GM21515 (cell line): Measurements from ENCODE around the gene FKBP15.
"Not testable (repeated sequence)": the region's sequence is repeated elsewhere in the genome, so short reads cannot be mapped to it uniquely, and the experiment has no call there.

Source experiments
- ATAC-seq: cut with Tn5 transposase; IDR thresholded peaks from one replicate; pipeline ENCODE4 v1.9.1; 2021; ENCODE audit not compliant: unreplicated experiment

Gene FKBP15

DNA sequence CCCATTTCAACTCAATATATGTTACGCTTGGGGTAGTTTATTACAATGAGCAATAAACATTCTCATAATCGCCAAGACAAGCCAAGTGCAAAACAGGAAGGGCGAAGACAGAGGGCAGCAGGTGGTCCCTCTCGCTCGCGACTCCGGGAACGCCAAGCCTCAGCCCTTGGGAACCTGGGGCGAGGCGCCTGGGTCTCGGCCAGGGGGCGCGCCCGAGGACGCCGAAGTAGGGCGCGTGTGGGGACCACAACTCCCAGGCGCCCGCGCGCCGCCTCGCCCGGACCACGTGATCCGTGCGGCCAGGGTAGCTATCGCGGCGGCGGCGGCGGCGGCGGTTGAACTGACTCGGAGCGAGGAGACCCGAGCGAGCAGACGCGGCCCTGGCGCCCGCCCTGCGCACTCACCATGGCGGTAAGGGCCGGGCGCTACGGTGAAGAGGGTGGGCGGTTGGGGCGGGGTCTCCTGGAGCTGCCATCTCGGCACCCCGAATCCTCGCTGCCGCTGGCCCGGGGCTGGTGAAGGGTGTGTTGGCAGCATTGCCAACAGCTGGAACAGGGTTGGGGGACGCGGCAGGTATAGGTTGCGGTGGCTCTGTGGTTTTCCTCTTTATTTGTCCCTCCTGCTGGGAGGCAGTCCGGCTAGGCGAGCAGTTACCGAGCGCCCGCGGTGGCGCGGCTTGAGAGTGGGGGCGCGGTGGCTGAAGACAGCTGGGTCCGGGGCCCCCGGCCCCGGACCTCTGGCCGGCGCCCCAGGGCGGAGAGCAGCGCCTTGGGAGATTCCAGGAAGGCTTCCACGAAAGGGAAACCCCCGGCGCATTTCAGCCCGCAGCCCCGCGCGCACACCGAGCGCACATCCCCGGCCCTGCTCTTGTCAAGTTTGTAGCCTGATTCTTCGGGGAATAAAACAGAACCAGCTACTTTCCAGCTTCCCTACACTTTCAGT, 70.1 kb downstream of the FKBP15 start, which contains the start of gene SLC31A2:
Gene SLC31A2 (plus strand): TSS at position 338 of the 942 bp plus-strand sequence. CDS start 68 bp downstream, at position 406.
- peak; percentile 96 for ATAC-seq

DNA sequence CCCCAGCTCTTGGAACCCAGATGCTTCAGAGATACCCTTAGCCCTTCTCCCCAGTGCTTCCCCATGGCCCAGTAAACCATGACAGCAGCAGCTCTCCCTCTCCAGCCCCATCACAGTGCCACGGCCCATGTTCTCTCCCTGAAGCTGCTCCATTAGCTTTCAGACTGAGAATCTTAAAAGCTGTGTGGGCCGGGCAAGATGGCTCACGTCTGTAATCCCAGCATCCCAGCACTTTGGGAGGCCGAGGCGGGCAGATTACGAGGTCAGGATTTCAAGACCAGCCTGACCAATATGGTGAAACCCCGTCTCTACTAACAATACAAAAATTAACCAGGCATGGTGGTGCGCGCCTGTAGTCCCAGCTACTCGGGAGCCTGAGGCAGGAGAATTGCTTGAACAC, 71.5 kb downstream of the FKBP15 start:
- ATAC-seq: not testable (repeated sequence)

DNA sequence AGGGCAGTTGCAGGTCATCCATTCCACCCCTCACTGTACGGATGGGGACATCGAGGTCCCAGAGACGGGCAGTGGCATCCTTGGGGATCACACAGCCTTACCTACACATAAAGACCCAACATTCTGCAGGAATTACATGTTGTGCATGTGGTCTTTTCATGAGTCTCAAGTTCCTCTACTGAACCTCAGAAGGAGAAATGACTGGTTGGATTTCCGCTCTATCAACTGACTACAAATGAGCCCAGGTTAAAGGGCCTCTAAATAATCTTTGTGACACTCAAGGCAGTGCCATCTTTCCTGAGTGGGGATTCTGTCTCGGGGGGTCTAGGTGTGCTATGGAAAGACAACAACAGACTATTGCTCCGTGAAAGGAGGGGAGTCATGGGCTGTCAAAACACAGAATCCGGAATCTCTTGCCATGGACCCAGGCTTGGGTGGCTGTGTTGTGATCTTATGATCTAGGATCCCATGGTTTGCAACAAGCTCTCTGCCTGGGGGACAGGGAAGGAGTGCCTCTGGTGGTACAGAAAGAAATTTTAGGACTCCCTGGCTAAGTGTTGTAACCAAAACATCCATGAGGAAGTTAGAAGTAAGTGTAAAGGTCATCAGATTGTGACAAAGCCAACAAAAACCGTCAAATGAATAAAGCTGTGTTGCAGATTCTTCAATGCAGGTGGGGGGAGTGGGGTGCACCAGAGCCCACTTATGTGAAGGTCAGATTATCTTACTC, 72.1 kb downstream of the FKBP15 start:
- no peak for ATAC-seq

DNA sequence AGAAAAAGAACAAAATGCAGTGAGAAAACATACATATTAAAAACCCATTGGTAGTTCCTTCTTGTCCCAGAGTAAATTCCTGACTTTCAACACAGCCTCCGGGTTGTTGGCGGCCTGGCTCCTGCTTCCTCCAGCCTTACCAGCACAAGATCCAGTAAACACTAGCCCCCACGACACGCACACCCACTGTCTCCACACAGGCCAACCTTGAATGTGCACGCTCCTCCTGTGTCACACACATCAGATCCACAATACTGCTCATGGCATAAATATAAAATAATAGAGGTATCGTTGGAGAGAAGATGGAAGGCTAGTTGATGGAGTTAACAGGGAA, 72.7 kb downstream of the FKBP15 start:
- ATAC-seq: no peak

DNA sequence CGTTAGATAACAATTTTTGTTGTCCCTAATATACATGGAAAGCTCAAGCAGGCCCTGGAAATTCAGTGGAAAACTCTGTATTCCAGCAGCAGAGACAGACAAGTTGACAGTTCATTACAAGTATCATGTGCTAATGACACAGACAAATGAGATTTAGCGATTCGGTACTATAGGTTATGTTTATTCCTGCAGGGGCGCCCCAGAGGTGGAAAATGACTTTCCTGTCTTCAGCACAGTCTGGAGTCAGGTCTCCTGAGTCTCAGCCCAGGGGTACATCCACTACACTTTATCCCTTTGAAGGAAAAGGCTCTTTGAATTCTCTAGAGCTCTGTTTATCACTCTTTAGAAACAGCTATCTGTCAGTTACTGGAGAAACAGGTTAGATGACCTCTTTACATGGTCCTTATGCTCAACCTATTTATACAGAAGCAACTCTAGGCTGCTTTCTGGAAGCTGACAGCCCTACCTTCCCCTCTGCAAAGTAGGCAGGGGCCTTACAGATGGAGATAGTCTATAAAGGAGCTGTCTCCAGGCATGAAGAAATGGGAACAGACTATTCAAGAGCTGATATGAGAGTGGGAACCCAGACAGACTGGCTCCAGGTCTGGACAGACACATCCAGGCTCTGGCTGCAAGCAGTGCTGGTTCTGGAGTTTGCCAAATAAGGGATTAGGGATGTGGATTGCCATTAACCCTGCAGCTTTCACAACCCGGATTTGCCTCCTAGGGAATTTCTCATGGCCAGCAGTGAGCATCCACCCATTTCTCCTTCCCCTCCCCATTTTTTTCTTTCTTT, 77.4 kb downstream of the FKBP15 start:
- no peak for ATAC-seq

DNA sequence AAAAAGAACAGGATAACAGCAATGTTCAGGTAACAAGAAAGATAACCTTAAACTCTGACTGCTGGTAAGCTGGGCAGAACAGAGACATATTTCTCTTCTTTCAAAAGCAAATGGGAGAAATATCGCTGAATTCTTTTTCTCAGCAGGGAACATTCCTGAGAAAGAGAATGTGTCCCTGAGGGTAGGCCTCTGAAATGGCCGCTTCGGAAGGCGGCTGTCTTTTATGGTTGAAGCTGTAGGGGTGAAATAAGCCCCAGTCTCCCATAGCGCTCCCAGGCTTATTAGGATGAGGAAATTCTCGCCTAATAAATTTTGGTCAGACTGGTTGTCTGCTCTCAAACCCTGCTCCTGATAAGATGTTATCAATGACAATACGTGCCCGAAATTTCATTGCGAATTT, 80.2 kb downstream of the FKBP15 start:
- not testable (repeated sequence) for ATAC-seq

DNA sequence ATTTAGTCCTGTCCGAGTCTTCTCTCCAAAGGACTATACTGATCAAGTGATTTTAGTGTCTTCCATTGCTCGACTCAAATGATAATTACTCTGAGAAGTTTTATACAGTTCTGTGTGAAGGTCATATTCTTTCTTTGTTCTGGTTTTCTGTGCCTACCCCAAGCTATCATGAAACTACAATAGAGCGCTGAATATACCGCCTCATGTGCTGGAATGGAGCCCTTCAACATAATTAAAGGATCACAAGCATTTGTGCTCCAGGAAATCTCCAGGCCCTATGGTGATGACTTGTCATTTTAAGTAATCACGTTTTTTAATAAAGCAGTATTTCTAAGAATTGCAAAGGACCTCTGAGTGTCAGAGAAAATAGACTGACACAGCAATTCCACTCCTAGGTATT, 81.1 kb downstream of the FKBP15 start:
- ATAC-seq: no peak

DNA sequence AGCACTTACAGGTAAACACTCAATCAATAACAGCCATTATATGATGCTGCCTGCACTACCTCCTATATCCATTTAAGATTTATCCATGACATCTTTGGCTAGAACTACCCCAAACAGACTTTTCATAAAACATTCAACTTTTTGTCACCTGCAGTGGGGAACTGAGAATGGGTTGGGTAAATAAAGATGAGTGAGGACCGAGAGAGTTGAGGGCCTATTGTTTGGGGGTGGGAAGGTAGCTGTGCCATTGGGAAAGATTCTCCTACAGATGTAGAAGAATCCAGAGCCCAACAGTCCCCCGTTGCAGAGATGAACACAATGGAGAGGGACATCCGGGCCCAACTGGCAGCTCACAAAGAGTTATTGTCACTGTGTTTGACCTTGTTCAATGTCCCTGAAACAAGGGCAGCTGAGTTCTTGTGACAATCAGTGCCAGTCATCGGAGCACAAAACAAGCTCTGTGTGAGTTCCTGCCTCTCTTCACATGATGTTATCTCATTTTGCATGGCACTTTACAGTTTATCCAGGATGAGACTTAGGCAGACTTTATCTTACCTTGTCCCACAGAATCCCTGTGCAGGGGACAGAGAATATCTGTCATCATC, 81.8 kb downstream of the FKBP15 start:
- no peak for ATAC-seq

DNA sequence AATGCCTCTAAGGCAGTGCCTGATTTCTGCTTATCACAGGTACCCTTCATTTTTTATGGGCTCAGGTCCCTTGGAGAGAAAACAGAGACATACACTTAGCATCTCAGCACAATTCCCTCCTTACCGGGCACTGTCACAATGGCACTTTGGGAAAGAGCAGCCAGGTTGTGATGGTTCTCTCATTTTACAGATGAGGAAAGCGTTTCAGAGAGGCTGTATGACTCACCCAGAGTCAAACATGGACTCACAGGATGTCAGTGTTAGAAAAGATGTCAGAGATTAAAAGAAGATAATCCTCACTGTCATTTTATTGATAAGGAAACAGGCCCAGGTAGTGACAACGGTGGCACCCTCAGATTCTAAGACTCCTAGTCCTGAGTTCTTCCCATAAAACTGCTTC, 82.3 kb downstream of the FKBP15 start:
- ATAC-seq: no peak

DNA sequence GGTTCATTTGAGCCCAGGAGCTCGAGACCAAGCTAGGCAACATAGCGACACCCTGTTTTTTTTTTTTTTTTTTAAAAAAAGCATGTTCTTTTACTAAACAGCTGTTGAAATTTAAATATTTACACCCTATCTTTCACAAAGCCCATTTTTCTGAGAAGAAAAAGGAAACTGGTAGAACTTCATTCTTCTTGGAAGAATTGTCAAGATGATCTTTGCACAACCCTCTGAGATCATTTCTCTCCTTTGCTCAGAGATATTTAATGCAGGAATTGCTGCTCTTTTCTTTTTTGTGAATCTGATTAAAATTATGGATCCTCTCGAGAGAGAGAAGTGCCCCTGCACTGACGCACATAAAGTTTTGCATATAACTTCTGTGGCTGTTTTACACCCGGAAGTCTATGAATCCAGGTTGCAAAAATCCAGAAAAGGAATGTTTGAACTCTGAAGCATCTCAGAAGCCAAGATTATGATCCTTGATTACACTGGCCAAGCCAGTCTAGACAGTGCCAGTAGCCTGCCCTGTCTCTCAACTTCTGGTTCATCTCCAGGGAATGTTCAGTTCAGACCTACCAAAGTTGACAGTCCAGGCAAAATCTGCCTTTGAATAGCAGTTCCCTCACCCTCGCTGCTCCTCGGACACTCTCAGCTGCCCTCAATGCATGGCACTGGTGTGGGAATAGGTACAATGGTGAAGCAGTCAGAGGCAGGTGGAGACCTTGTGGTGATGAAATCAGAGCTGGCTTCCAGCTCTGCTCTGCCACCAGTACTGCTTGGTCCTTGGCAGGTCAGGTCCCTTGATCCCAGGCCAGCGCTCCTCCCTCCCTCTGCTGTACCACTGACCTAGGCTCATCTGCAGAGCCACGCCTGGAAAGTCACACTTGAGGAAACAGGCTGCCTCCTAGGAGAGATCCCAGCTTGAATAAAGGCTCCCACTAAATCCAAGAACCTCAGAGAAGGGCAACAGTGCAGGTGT, 83.6 kb downstream of the FKBP15 start:
- ATAC-seq: no peak

DNA sequence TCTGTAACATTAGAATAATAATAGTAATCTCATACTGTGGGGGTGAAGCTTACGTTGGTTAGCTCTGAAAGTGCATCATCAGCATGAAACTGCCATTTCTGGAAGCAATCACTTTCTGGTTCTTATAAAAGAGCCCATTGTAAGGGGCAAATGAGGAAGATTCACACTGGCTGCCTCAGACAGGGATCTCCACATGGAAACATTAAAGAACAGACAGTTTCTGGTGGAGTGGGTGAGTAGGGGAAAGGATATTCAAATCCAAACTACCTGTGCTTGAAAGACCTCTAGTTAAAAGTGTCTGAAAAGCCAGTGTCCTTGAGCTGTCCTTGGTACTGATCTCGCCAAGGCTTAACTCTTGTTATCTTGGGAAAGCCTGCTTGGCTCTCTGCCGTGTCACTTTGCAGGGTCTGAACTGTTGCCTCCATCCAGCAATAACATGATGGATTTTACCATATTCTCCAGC, 89.4 kb downstream of the FKBP15 start:
- ATAC-seq: no peak

DNA sequence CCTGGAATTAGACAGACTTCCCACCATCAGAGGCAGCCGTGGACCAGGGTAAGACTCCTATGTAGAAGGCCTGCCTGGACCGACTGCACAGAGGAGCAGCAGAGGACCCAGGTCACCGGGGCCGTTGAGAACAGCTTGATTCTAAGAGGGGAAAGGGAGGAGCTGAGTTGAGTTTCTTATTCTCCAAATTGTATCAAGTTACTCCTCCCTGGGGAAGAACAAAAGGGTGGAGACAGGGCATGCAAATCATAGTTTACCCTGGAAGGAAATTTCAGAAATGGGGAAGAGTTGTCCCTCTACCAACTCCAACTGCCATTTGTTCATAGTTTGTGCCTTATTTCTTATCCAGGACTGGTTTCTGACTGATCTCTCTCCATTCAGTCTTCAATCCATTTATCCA, 91.2 kb downstream of the FKBP15 start:
- no peak for ATAC-seq

DNA sequence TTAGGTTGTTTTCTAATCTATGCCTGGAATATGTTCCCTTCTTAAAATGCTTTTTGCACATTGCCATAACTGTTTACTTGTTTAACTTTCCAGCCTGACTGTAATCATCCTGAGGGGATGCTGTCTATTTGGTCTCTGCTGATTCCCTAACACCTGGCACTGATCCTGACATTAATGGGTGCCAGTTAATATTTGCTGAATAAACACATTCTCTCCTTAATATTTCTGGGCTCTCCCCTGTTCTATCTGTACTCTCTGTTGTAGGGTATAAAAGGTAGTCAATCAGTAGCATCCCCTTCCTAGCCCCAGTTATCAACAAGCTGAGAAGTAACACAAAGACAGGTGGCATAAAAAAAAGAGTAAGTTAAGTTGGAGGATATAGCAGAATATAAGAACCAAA, 91.6 kb downstream of the FKBP15 start:
- ATAC-seq: no peak

DNA sequence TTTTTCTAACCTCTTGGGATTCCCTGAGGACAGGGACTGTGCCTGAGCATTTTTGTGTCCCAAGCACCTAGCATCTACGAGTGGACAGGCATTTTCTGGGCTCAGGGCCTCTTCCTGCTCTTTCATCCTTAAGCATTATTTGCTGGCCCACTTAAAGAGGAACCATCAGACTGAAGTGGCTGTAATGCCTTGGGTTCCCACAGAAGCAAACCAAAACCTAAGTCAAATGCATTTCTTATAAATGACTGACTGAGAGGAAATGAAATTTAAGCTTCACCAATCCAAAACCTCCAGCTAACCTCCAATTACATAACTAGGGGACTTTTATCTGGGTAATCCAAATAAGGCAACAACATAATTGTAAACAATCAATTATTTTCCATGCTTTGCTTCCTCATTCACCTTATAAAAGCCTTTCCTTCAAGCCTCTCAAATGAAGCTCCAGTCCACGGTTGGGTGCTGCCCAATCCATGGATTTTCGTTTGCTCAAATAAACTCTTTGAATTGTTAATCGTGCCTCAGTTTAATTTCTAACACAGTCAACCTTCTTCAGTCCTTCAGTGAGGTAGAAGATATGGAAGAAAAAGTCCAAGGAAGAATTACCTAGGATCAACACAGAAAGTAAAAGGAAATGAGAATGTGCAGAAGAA, 95.6 kb downstream of the FKBP15 start:
- ATAC-seq: no peak

DNA sequence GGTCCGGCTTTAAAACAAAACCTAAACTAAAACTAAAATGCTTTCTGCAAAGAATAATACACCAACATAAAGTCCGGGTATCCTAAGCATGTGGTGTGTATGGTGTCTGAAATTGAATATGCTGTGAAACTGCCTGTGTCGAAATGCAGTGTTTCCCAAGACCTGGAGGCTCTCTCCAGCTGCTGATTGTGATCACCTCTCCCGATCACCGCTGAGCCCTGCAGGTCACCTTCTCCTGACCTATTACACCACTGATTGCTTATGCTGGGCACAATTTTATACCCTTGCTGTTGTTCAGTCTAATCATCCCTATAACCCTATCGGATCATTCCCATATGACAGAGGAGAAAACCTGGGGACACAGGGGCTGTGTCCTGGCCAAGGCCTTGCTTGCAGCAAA, 102.2 kb downstream of the FKBP15 start:
- not testable (repeated sequence) for ATAC-seq
